ENCODE measurements around the gene CRHBP.
"Not testable (repeated sequence)": the region's sequence is repeated elsewhere in the genome, so short reads cannot be mapped to it uniquely, and the experiment has no call there.

The CRHBP gene

GRCh38 chr5:76952795-76953536 is at the start of gene CRHBP:
CRHBP (plus strand) TSS chr5:76953045; CDS start chr5:76953135, 90 bp downstream.
- no peak within 1 kb of the TSS for H3K27ac ChIP-seq
- TF ChIP-seq CTCF (IDR thresholded peaks at IDR 0.05), result no peak
- no peak for TF ChIP-seq ZFX (IDR thresholded peaks at IDR 0.05; ENCODE audit: borderline replicate concordance)

GRCh38 chr5:76908166-76908565 is 44.7 kb upstream of the CRHBP start:
- no peak overlapping the region for H3K27ac ChIP-seq
- TF ChIP-seq CTCF (IDR thresholded peaks at IDR 0.05) (no peak), ZFX (IDR thresholded peaks at IDR 0.05; ENCODE audit: borderline replicate concordance) (no peak)

- not testable (repeated sequence) for H3K27ac ChIP-seq
These were observed 42.4 kb upstream of the CRHBP start for GRCh38 chr5:76910344-76910933.

- not testable (repeated sequence) for H3K27ac ChIP-seq
These were observed 38.2 kb upstream of the CRHBP start for GRCh38 chr5:76914671-76915070.

- no peak overlapping the region for H3K27ac ChIP-seq
- TF ChIP-seq ZFX (IDR thresholded peaks at IDR 0.05; ENCODE audit: borderline replicate concordance) (no peak), CTCF (IDR thresholded peaks at IDR 0.05) (no peak)
These were observed 34.3 kb upstream of the CRHBP start for GRCh38 chr5:76918539-76918938.

GRCh38 chr5:76920491-76920890 is 32.4 kb upstream of the CRHBP start:
- no peak overlapping the region for H3K27ac ChIP-seq
- no peak for TF ChIP-seq CTCF (IDR thresholded peaks at IDR 0.05)
- TF ChIP-seq ZFX (IDR thresholded peaks at IDR 0.05; ENCODE audit: borderline replicate concordance), result no peak

- no peak for TF ChIP-seq CTCF (IDR thresholded peaks at IDR 0.05)
- no peak for TF ChIP-seq ZFX (IDR thresholded peaks at IDR 0.05; ENCODE audit: borderline replicate concordance)
- H3K27ac ChIP-seq, result no peak overlapping the region
These were observed 26.3 kb upstream of the CRHBP start for GRCh38 chr5:76926329-76927105.

GRCh38 chr5:76927961-76928360 is 24.9 kb upstream of the CRHBP start:
- TF ChIP-seq CTCF (IDR thresholded peaks at IDR 0.05), result no peak
- no peak for TF ChIP-seq ZFX (IDR thresholded peaks at IDR 0.05; ENCODE audit: borderline replicate concordance)
- H3K27ac ChIP-seq, result no peak overlapping the region

All from 22Rv1 (cell line).